ENCODE measurements around the gene EEF1A1. TPM values are rescaled to one million over a fixed set of nuclear protein-coding genes. Genes with fewer than 3 reads are reported as not detected.

The EEF1A1 gene
- total RNA-seq, 1 experiment from 2014 or later, result 12,560 TPM

- peaks cover 25% of the 10 kb centered on the region for H3K79me2 ChIP-seq (ENCODE audit: insufficient read depth, low read length)
- ATAC-seq (peak; percentile 7), DNase-seq (ENCODE audit: low read depth, low spot score) (no peak)
- TF ChIP-seq RAD21 (IDR thresholded peaks at IDR 0.05; ENCODE audit: low read depth), result no peak
- TF ChIP-seq POLR2AphosphoS5 (IDR thresholded peaks at IDR 0.05; ENCODE audit: low read depth, low read length), result peak; percentile 91
- no peak for TF ChIP-seq EZH2phosphoT487 (IDR thresholded peaks at IDR 0.05; ENCODE audit: borderline replicate concordance)
- TF ChIP-seq ZNF274 (IDR thresholded peaks at IDR 0.05; ENCODE audit: low read depth, low read length), result no peak
- no peak for TF ChIP-seq ELF1 (IDR thresholded peaks at IDR 0.05; ENCODE audit: borderline replicate concordance, low read depth)
- TF ChIP-seq, protein P1, sequence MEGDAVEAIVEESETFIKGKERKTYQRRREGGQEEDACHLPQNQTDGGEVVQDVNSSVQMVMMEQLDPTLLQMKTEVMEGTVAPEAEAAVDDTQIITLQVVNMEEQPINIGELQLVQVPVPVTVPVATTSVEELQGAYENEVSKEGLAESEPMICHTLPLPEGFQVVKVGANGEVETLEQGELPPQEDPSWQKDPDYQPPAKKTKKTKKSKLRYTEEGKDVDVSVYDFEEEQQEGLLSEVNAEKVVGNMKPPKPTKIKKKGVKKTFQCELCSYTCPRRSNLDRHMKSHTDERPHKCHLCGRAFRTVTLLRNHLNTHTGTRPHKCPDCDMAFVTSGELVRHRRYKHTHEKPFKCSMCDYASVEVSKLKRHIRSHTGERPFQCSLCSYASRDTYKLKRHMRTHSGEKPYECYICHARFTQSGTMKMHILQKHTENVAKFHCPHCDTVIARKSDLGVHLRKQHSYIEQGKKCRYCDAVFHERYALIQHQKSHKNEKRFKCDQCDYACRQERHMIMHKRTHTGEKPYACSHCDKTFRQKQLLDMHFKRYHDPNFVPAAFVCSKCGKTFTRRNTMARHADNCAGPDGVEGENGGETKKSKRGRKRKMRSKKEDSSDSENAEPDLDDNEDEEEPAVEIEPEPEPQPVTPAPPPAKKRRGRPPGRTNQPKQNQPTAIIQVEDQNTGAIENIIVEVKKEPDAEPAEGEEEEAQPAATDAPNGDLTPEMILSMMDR (IDR thresholded peaks at IDR 0.05 in 2 of 3, conservative IDR thresholded peaks at IDR 0.05 in 1 of 3; ENCODE audit: borderline replicate concordance in 1 of 3, insufficient read depth in 1 of 3, low read depth in 2 of 3, low read length in 2 of 3), result no peak
- ChIA-PET CTCF (interaction anchor here (0.6 to 0.8 kb wide), 2 partner anchors 96 to 138 kb away, joined by 3 to 8 read pairs; no protein-coding TSS in a partner anchor), POLR2A (interaction anchor here (0.6 to 5.2 kb wide), 8 partner anchors 8 to 185 kb away, joined by 3 to 32 read pairs (median 6); partner anchors contain the start of gene SLC17A5), RAD21 (ENCODE audit: low non-redundant PET in 1 of 2, low total read pairs in 2 of 2, uncharacterized antibody in 2 of 2, unreplicated experiment in 2 of 2) (no interaction called here)
- H3K4me3 ChIP-seq (replicated peaks in 1 of 2; ENCODE audit: low read depth in 1 of 2, low read length in 2 of 2), result no peak overlapping the region
- intact Hi-C loops (cut with micrococcal nuclease), result loop anchor here (2.0 kb wide), 1 partner anchor 96 kb away; no protein-coding TSS in a partner anchor
- peaks cover 19% of the 10 kb centered on the region; the same call in 1 of the 2 replicates for H4K20me1 ChIP-seq (ENCODE audit: insufficient read depth)
- H3K9ac ChIP-seq (ENCODE audit: low read length), result peak overlapping the region; percentile 27
- H3K27me3 ChIP-seq (ENCODE audit: insufficient read depth, low read length), result no peaks in the 10 kb centered on the region
- H3K27ac ChIP-seq (ENCODE audit: low read depth, low read length), result peak overlapping the region; percentile 50; the same call in 1 of the 2 replicates
- peaks cover 16 to 34% of the 10 kb centered on the region in 2 experiments for H3K36me3 ChIP-seq (ENCODE audit: control insufficient read depth in 1 of 2, insufficient read depth in 2 of 2, low read length in 2 of 2)
- no peaks in the 10 kb centered on the region for H3K9me3 ChIP-seq (ENCODE audit: control insufficient read depth in 1 of 2, insufficient read depth in 1 of 2, low read depth in 1 of 2, low read length in 2 of 2)
- no peaks in the 10 kb centered on the region for H3K9me2 ChIP-seq (ENCODE audit: insufficient read depth)
- H2AFZ ChIP-seq (ENCODE audit: low read depth, low read length, poor library complexity, severe bottlenecking), result no peak overlapping the region
- H3K4me2 ChIP-seq (ENCODE audit: low read length), result no peak overlapping the region
- peaks cover 6 to 46% of the 10 kb centered on the region in 2 experiments; a peak in 3 of 4 replicates for H3K4me1 ChIP-seq (ENCODE audit: control insufficient read depth in 1 of 2, insufficient read depth in 2 of 2, low read length in 2 of 2)
- BruUV-seq (replicated peaks), result no TSS peak
Observed at GRCh38 chr6:73515204-73515655, 5.6 kb downstream of the EEF1A1 start.
